HG03342 (cell line): ENCODE results near the gene CACNB2.

ENCODE experiments used
- ATAC-seq: cut with Tn5 transposase; IDR thresholded peaks from one replicate; pipeline ENCODE4 v1.9.1; 2021; ENCODE audit warnings: mild to moderate bottlenecking, moderate library complexity; ENCODE audit not compliant: unreplicated experiment

The CACNB2 gene

GRCh38 chr10:18328941-18329340 is 188.7 kb downstream of the CACNB2 start:
- ATAC-seq, result no peak

GRCh38 chr10:18332048-18332447 is 191.8 kb downstream of the CACNB2 start:
- no peak for ATAC-seq

GRCh38 chr10:18332484-18332883 is 192.3 kb downstream of the CACNB2 start:
- ATAC-seq, result no peak

GRCh38 chr10:18333621-18334020 is 193.4 kb downstream of the CACNB2 start:
- no peak for ATAC-seq

DNA sequence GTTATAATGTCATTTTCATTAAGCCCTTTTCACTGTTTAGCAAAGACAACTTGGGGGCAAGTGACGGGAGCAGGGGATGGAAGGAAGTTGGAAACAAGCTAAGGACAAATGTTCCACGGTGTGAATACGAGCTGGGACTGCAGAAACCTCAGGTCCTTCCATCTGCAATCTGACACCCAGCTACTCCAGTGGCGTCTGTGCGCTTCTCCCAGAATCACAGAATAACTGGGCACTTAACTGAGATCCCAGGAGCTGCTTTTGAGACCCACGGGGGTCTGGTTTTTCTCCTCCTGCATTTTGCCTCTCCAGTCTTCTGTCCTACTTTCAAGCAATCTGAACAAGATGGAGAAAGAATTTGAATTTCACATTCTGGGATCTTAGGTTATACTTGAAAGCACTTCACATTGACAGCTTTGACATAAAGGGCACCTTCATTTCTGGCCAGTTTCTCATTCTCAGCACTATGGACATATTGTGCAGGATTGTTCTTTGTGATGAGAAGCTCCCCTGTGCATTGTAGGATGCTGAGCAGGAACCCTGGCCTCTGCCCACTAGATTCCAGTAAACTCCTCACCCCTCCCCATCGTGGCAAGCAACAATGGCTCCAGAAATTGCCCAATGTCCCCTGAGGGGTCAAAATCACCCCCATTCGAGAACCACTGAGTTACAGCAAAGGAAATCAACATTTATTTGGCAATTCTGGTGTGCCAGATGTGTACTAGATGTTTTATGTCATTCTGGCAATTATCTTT is 194.1 kb downstream of the CACNB2 start:
- ATAC-seq, result no peak

- no peak for ATAC-seq
Observed at GRCh38 chr10:18340496-18341051, 200.3 kb downstream of the CACNB2 start.

- no peak for ATAC-seq
Observed at GRCh38 chr10:18341055-18341454, 200.8 kb downstream of the CACNB2 start.

- no peak for ATAC-seq
Observed at GRCh38 chr10:18343573-18343972, 203.3 kb downstream of the CACNB2 start.

DNA sequence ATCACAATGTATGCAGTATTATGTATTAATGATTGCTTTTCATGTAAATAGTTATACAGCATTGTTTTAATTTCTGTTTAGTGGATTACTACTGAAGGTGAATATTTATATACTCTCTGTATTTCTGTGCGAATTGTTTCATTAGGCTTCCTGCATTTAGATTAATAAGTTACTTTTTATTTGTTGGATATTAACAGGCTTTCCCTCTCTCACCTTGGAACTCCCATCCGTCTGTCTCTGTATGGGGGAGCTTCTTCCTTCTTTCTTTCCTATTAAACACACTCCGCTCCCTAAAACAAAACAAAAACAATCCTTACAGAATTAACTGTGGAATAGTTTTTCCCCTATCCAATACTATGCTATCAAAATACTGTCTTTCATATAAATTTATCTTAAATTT is 205.1 kb downstream of the CACNB2 start:
- ATAC-seq, result no peak

- ATAC-seq, result no peak
Observed at GRCh38 chr10:18350340-18350739, 210.1 kb downstream of the CACNB2 start.

- ATAC-seq, result no peak
Observed at GRCh38 chr10:18351421-18351820, 211.2 kb downstream of the CACNB2 start.

DNA sequence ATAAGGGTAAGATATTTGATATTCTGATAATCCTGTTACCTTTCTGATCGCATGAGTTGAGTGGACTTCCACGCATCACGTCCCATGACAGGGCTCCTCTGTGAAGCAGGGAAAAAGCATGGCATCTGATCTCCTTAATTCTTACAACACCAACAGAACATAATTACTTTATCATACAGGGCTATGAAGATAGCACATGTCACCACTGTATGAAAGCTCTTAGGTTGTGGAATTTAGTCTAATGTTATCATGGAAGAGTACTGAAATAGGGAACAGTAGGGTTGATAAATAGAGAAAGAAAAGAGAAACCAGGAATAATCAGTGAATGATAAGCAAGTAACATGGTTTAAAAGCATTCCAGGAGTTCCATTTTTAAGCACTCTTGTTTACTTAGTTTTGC is 212.0 kb downstream of the CACNB2 start:
- no peak for ATAC-seq

DNA sequence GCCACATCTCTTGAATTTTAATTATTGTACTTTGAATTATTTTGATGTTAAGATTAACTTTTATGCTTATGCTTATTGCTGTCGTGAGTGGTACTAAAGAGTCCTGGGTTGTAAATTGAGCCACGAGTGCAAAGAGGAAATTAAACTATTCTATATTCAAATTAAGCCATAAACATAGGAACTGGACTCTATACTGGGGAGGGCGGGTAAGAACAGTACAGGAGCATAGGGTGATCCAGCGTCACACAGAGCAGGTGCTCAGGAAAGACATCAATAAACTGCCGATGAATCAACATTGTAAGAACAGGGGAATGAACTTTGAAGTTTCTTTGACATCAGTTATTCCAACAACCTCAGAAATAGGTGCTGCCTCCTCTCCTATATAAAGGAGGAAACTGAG is 219.6 kb downstream of the CACNB2 start:
- ATAC-seq, result no peak

DNA sequence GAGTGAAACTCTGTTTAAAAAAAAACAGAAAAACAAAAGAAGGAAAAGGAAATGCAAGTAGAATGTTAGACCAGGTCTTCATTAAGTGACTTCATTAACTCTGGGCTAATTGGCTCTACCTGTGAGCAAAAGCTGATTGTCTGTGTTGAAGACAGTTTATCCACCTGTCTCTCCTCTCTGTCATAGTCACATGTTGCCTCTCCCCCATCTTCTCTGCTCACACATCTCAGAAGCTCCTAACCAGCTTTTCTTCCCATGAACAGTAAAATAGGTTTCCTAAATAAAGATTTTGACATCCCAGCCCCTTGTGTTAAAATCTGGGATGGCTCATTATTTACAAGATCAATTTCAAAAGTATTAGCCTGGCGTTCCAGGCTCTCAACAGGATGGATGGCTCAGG is 222.7 kb downstream of the CACNB2 start:
- ATAC-seq, result no peak

DNA sequence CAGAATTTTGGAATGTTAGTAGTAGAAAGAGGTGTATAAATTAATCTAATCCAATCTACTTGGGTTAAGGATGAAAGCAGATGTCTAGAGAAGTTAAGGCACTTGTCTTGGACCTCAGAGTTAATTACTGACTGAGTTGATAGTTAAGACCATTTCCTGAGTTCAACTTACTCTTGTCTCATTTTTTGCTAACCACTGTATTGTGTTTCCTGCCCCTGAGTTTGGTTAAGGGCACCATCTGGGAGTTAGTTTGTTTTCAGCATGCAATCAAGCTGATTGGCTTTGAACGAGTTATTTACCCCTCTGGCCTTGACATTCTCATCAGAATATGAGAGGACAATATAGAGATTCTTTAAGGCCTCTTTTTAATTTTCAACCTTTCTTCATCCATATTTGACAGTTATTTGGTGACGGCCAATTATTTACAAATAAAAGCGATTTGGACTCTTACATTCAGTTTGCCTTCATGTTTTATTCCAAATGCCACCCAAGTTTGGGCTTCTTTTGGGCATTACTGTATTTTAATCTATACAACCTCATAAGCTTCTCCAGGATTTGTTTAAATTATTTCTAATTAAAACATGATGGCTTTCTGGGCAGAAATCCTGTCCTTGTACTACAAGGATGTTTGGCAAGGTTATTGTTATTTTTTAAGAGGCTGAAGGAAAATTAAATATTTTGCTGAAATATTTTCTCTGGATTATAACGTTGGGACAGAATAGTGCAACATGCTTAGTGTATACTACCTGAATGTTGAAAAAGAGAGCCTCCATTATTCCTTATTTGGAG is 225.0 kb downstream of the CACNB2 start:
- no peak for ATAC-seq

DNA sequence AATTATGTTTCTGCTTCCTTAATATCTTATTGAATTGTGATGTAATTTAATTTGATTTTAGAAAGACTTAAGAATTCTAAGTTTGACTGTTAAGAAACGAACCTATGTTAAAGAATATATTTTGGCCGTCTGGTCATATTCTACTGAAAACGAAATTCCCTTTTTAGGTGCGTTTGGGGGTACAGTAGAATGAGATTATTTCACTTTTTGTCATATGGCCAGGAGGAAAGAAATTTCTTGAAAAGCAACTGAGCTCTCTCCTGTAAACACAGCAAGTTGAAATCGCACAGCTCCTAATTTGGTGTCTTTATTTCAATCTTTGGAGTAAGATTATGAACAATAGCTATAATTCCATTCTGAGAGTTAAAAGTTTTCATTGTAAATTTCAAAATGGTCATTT is 227.6 kb downstream of the CACNB2 start:
- ATAC-seq, result no peak

DNA sequence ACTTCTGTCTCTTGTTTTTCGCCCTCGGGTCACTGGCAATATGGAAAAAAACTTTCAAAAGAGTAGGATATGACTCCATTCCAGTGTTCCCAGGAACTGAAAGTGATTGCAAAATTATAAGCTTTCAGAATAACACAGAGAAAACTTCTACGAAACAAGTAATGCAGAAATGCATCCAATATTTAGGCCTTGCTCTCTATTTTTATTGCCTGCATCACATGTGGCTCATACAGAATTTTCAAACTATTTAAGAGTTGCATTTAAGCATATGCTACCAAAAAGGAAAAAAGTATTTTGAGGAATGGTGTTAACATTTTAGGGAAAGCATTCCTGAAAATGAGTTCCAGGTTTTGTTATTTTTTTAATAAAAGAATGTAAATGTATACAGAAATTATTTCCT is 228.0 kb downstream of the CACNB2 start:
- no peak for ATAC-seq

DNA sequence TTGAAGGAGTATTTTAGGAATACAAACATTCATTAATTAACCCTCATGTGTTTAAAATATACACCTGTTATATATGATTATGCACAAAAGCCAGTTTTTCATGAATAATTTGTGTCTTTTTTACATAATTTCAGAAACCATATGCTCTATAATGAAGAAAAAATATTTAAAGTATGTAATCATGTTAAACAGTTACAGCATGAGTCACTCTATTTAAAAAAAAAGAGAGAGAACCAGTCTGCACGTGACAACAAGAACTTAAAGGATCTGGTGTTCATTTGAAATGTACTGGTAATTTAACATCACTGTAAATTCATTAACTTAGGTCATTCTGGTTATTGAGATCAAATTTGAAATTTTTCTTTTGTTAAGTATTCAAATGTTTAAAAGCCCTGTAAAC is 228.5 kb downstream of the CACNB2 start:
- ATAC-seq, result no peak

GRCh38 chr10:18369859-18370473 is 229.7 kb downstream of the CACNB2 start:
- ATAC-seq, result no peak

DNA sequence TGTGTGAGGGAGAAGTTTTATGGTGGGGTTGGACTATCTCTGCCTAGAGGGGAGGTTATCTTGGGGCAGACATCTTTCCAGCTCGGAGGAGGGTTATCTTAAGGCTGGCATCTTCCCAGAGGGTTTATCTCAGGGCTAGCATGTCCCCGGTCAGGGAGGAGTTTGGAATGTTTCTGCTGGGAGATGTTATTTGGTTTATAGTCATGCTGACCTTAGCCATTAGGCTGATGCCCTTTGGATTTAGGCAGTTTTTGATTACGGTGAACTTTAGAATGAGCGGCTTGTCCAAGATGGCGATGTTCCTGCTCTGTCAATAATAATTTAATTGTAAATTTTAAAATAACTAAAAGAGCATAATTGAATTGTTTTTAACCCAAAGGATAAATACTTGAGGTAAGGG is 236.4 kb downstream of the CACNB2 start:
- no peak for ATAC-seq

DNA sequence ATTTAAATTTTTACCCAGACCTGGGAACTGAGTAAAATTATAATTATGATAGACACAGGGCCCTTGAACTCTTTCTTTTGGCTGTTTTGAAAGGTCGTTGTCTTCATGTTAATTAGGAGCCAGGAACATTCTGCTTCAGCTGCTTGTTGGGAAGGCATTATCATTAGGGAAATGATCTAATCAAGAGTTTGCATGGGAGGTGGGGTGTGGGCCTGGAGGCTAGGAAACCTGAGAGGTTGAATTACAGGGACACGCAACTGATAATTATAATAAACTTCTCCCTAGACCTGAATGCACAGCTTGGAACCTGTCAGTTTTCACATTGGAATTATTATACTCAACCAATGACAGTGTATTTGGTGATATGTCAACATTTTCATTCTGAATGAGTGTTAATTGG is 237.7 kb downstream of the CACNB2 start:
- ATAC-seq, result no peak

DNA sequence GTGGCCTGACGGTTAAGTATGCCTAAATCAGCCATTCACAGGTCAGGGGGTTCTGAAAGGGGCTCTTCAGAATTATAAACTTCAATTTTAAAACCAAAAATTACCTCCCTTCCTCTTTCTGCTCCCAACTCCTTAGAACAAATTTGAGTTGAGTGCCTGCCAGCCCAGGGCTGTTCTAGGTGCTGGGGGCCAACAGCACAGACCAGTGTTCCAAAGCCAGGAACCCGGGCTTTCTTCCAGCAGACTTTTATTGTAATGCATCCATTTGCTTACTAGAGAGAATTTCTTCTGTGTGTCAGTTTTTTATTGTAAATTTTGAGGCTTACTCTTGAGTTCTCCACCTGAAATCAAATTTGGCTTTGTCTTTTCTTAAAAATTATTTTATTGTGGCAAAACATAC is 238.5 kb downstream of the CACNB2 start:
- no peak for ATAC-seq
